GM23248 (cell line): ENCODE data around the gene GNB2. TPM values are rescaled to one million over a fixed set of nuclear protein-coding genes. Genes with fewer than 3 reads are reported as not detected.
A peak's percentile ranks its signal among the peaks of the same experiment; 100 is the strongest.

Experiments
- DNase-seq: peaks from one replicate; pipeline ENCODE4 v3.0.0-alpha.2; 2015
- H2AFZ ChIP-seq: fragments of 200-600 bp; sonication (generic); 2 replicates; pipeline ENCODE4 v1.6.1; 2016; ENCODE audit warnings: antibody characterized with exemption
- H3F3A ChIP-seq: fragments of 200-600 bp; sonication (generic); 2 replicates; pipeline ENCODE4 v1.6.1; 2016; ENCODE audit warnings: mild to moderate bottlenecking, antibody characterized with exemption, mixed run types; ENCODE audit not compliant: insufficient read depth
- H3K27ac ChIP-seq: fragments of 200-600 bp; sonication (generic); 2 replicates; pipeline ENCODE4 v1.5.1; 2016; ENCODE audit warnings: mild to moderate bottlenecking
- H3K27me3 ChIP-seq: fragments of 200-600 bp; sonication (generic); replicated peaks from 2 replicates; pipeline ENCODE4 v1.6.1; 2016; ENCODE audit warnings: mild to moderate bottlenecking; ENCODE audit not compliant: insufficient read depth
- H3K36me3 ChIP-seq: fragments of 200-600 bp; sonication (generic); 2 replicates; pipeline ENCODE4 v1.6.1; 2016; ENCODE audit warnings: low read depth, mild to moderate bottlenecking
- H3K4me1 ChIP-seq: fragments of 200-600 bp; sonication (generic); 2 replicates; pipeline ENCODE4 v1.6.1; 2016; ENCODE audit warnings: mild to moderate bottlenecking; ENCODE audit not compliant: insufficient read depth
- H3K4me2 ChIP-seq: fragments of 200-600 bp; sonication (generic); one replicate; pipeline ENCODE4 v1.6.1; 2016; ENCODE audit warnings: mild to moderate bottlenecking; ENCODE audit not compliant: unreplicated experiment
- H3K4me3 ChIP-seq: fragments of 200-600 bp; sonication (generic); 2 replicates; pipeline ENCODE4 v1.5.1; 2016; ENCODE audit warnings: mild to moderate bottlenecking
- H3K79me2 ChIP-seq: fragments of 200-600 bp; sonication (generic); 2 replicates; pipeline ENCODE4 v1.6.1; 2016; ENCODE audit warnings: mild to moderate bottlenecking; ENCODE audit not compliant: insufficient read depth
- H3K9ac ChIP-seq: fragments of 200-600 bp; sonication (generic); 2 replicates; pipeline ENCODE4 v1.6.1; 2016; ENCODE audit warnings: mild to moderate bottlenecking
- H3K9me2 ChIP-seq: fragments of 200-600 bp; sonication (generic); 2 replicates; pipeline ENCODE4 v1.6.1; 2016; ENCODE audit warnings: mixed run types, mild to moderate bottlenecking, moderate library complexity; ENCODE audit not compliant: insufficient read depth
- H3K9me3 ChIP-seq: fragments of 200-600 bp; sonication (generic); one replicate; pipeline ENCODE4 v1.6.1; 2017; ENCODE audit warnings: low read depth
- H4K20me1 ChIP-seq: fragments of 200-600 bp; sonication (generic); 2 replicates; pipeline ENCODE4 v1.6.0; 2016; ENCODE audit not compliant: insufficient read depth
- EZH2 ChIP-seq: fragments of 200-600 bp; sonication (generic); IDR thresholded peaks from 2 replicates; pipeline ENCODE4 v1.6.1; 2018; ENCODE audit warnings: antibody characterized with exemption, mild to moderate bottlenecking; ENCODE audit not compliant: insufficient read depth, poor library complexity, severe bottlenecking
- EZH2phosphoT487 ChIP-seq: fragments of 200-600 bp; sonication (generic); IDR thresholded peaks from 2 replicates; pipeline ENCODE4 v1.6.1; 2018; ENCODE audit warnings: antibody characterized with exemption, moderate library complexity, mild to moderate bottlenecking, low read depth; ENCODE audit not compliant: insufficient read depth
- WGBS, 2 experiments: methylation state at CpG; one replicate each; pipeline ENCODE4 v1.1.6; 2015 to 2017; ENCODE audit warnings: low lambda C conversion rate in 2 of 2, low coverage in 1 of 2; ENCODE audit errors: missing lambda C conversion rate in 2 of 2; 5-methylcytosine and 5-hydroxymethylcytosine counted together
- in situ Hi-C: fragments of 300-500 bp; cut with MboI; formaldehyde crosslinking; loops from 2 replicates; pipeline ENCODE4 v1.15.0; 2020
- polyA plus RNA-seq: library from polyadenylated mRNA; unstranded; fragments of >200 nt; fragmentation: Nextera tagmentation; extraction: Ambion mirVana; gene quantifications from 2 replicates; pipeline ENCODE4 v1.2.1, GENCODE V29; 2016
- total RNA-seq: library from RNA; depleted of rRNA; stranded (reverse); fragments of >200 nt; shearing (Covaris generic); gene quantifications from 2 replicates; pipeline ENCODE4 v1.2.3, GENCODE V29; 2014

Gene GNB2
- total and polyA plus RNA-seq, 2 experiments from 2014 or later = 89.8 to 132 TPM

- Histone ChIP-seq H3K9me2 (no peaks in the 10 kb centered on the region), H3K36me3 (no peaks in the 10 kb centered on the region), H3K9ac (no peak overlapping the region), H3K27ac (no peak overlapping the region), H3F3A (no peaks in the 10 kb centered on the region), H3K9me3 (no peaks in the 10 kb centered on the region), H3K4me3 (no peak overlapping the region), H3K27me3 (no peaks in the 10 kb centered on the region), H4K20me1 (no peaks in the 10 kb centered on the region), H3K4me1 (no peaks in the 10 kb centered on the region), H3K4me2 (no peak overlapping the region), H2AFZ (no peak overlapping the region), H3K79me2 (peaks cover 13% of the 10 kb centered on the region)
- 74% methylated on average over 8 of the region's 8 CpGs for WGBS, 2 experiments
- in situ Hi-C loops = no loop called here
- TF ChIP-seq EZH2phosphoT487 (no peak), EZH2 (no peak)
- no peak for DNase-seq
Measured at GRCh38 chr7:100670074-100670473, 3.5 kb upstream of the GNB2 start.

- Histone ChIP-seq H3K27me3 (no peaks in the 10 kb centered on the region), H3K9me3 (no peaks in the 10 kb centered on the region), H3K4me2 (no peak overlapping the region), H2AFZ (no peak overlapping the region), H4K20me1 (no peaks in the 10 kb centered on the region), H3K9ac (no peak overlapping the region), H3K27ac (no peak overlapping the region), H3K9me2 (no peaks in the 10 kb centered on the region), H3K79me2 (peaks cover 29% of the 10 kb centered on the region), H3K36me3 (no peaks in the 10 kb centered on the region), H3K4me1 (no peaks in the 10 kb centered on the region), H3F3A (no peaks in the 10 kb centered on the region), H3K4me3 (no peak overlapping the region)
- in situ Hi-C loops = no loop called here
- WGBS, 2 experiments = 80 to 84% methylated on average over 18 of the region's 18 CpGs
- TF ChIP-seq EZH2 = no peak
- no peak for TF ChIP-seq EZH2phosphoT487
- no peak for DNase-seq
Measured at GRCh38 chr7:100671353-100672327, 1.9 kb upstream of the GNB2 start.

DNA sequence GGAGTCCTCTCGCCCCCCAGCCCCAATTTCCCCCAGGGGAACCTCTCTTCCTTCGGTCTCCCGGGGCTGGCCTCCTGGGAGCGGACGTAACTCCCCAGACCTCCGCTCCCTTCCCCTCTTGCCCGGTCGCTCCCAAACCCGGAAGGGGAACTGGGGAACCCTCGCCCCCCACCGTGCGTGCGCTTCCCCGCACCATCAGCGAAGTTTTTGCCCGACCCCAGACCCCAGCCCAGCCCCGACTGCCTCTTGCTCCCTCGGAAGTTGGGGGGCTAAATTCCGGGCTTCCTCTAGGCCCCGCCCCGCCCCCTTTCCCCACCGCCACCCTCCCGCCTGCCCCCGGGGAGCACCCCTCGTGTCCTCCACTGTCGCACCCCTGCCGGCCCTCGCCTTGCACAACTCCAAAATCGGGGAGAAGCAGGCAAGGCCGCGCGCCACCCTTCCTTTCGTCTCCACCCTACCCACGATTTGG, 436 bp downstream of the GNB2 start:
- in situ Hi-C loops = no loop called here
- Histone ChIP-seq H3K27me3 (no peaks in the 10 kb centered on the region), H3K9me3 (no peaks in the 10 kb centered on the region), H3K27ac (peak overlapping the region; percentile 92), H3K79me2 (peaks cover 37% of the 10 kb centered on the region), H3K4me3 (peak overlapping the region; percentile 98), H3K4me2 (peak overlapping the region; percentile 68), H4K20me1 (no peaks in the 10 kb centered on the region), H3K4me1 (no peaks in the 10 kb centered on the region), H3K9ac (peak overlapping the region; percentile 94), H3K36me3 (peaks cover 4% of the 10 kb centered on the region; the same call in 1 of the 2 replicates), H2AFZ (peak overlapping the region; percentile 63), H3K9me2 (no peaks in the 10 kb centered on the region), H3F3A (no peaks in the 10 kb centered on the region)
- 2% methylated on average over 34 of the region's 34 CpGs; no CpG with 5 or more reads in 1 of the 2 experiments for WGBS, 2 experiments
- peak; percentile 60 for DNase-seq
- TF ChIP-seq EZH2 (no peak), EZH2phosphoT487 (no peak)

DNA sequence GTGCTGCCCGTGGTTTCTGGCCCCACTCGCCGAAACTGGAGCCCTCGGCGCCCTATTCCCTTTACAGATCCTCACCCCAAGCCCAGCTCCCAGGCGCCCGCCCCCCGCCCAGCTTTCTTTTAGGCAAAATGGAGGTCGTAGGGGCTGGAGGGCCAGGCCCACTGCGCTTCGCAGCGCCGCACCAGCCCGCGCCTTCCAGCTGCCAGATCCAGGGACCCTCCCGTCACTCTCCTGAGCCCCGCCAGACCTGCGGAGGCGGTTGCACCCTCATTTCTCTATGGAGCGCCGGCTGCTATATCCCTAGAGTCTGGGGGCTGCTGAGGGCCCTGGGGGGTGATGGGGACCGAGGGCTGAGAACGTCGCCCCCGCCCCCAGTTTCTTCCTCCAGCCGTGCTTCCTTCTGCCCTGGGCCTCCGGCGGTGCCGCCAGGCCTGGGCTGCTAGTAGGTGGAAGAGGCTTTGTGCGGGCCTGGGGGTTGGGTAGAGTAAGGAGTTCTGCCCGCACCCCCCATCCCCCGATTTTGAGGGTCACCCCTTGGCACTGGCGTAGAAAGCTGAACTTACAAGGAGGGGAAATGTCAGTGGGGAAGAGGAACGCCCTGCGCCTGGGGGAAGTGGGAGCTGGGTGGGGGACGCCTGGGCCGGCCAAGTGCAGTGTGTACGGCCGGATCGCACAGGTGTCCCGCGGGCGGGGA, 1.0 kb downstream of the GNB2 start:
- Histone ChIP-seq H3F3A (no peaks in the 10 kb centered on the region), H4K20me1 (no peaks in the 10 kb centered on the region), H3K9me3 (no peaks in the 10 kb centered on the region), H3K4me2 (peak overlapping the region; percentile 68), H3K79me2 (peaks cover 37% of the 10 kb centered on the region), H3K9me2 (no peaks in the 10 kb centered on the region), H3K4me3 (peak overlapping the region; percentile 98), H3K9ac (peak overlapping the region; percentile 94), H3K27ac (peak overlapping the region; percentile 92), H3K36me3 (peaks cover 4% of the 10 kb centered on the region; the same call in 1 of the 2 replicates), H3K4me1 (no peaks in the 10 kb centered on the region), H2AFZ (peak overlapping the region; percentile 32), H3K27me3 (no peaks in the 10 kb centered on the region)
- in situ Hi-C loops = no loop called here
- peak; percentile 44 for DNase-seq
- TF ChIP-seq EZH2phosphoT487 = no peak
- no peak for TF ChIP-seq EZH2
- WGBS, 2 experiments = 0 to 3% methylated on average over 35 to 43 of the region's 43 CpGs
